Measurements from ENCODE around the gene CEACAM5. TPM values are rescaled to one million over a fixed set of nuclear protein-coding genes. Genes with fewer than 3 reads are reported as not detected.

CEACAM5 gene
- total and polyA plus RNA-seq, 2 experiments from 2014 or later, result 1.5 to 2.7 TPM

DNA sequence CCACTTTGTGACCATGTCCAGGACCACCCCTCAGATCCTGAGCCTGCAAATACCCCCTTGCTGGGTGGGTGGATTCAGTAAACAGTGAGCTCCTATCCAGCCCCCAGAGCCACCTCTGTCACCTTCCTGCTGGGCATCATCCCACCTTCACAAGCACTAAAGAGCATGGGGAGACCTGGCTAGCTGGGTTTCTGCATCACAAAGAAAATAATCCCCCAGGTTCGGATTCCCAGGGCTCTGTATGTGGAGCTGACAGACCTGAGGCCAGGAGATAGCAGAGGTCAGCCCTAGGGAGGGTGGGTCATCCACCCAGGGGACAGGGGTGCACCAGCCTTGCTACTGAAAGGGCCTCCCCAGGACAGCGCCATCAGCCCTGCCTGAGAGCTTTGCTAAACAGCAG is 12.7 kb upstream of the CEACAM5 start:
- no peaks in the 10 kb centered on the region for H3K9me3 ChIP-seq (ENCODE audit: low read depth)
- H3K4me2 ChIP-seq, result no peak overlapping the region
- no peaks in the 10 kb centered on the region for H3K36me3 ChIP-seq (replicated peaks; ENCODE audit: insufficient read depth, low read depth)
- H3K4me3 ChIP-seq, result no peak overlapping the region
- H4K20me1 ChIP-seq (ENCODE audit: insufficient read depth, poor library complexity, severe bottlenecking), result no peaks in the 10 kb centered on the region
- H3K79me2 ChIP-seq, result no peaks in the 10 kb centered on the region
- WGBS (ENCODE audit: low lambda C conversion rate, missing lambda C conversion rate), result 70% methylated on average over 2 of the region's 2 CpGs
- no peaks in the 10 kb centered on the region for H3K4me1 ChIP-seq (ENCODE audit: insufficient read depth)
- no peaks in the 10 kb centered on the region for H3K27me3 ChIP-seq
- DNase-seq (ENCODE audit: low spot score), result no peak
- no peaks in the 10 kb centered on the region for H3K9me2 ChIP-seq (replicated peaks; ENCODE audit: insufficient read depth)
- TF ChIP-seq EZH2phosphoT487 (IDR thresholded peaks at IDR 0.05; ENCODE audit: low read depth, severe bottlenecking, unreplicated experiment) (no peak), EZH2 (IDR thresholded peaks at IDR 0.05; ENCODE audit: borderline replicate concordance) (no peak)
- TF ChIP-seq, protein P1, sequence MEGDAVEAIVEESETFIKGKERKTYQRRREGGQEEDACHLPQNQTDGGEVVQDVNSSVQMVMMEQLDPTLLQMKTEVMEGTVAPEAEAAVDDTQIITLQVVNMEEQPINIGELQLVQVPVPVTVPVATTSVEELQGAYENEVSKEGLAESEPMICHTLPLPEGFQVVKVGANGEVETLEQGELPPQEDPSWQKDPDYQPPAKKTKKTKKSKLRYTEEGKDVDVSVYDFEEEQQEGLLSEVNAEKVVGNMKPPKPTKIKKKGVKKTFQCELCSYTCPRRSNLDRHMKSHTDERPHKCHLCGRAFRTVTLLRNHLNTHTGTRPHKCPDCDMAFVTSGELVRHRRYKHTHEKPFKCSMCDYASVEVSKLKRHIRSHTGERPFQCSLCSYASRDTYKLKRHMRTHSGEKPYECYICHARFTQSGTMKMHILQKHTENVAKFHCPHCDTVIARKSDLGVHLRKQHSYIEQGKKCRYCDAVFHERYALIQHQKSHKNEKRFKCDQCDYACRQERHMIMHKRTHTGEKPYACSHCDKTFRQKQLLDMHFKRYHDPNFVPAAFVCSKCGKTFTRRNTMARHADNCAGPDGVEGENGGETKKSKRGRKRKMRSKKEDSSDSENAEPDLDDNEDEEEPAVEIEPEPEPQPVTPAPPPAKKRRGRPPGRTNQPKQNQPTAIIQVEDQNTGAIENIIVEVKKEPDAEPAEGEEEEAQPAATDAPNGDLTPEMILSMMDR (IDR thresholded peaks at IDR 0.05; ENCODE audit: poor library complexity), result no peak
- H3K27ac ChIP-seq, result no peak overlapping the region
- H2AFZ ChIP-seq, result no peak overlapping the region

DNA sequence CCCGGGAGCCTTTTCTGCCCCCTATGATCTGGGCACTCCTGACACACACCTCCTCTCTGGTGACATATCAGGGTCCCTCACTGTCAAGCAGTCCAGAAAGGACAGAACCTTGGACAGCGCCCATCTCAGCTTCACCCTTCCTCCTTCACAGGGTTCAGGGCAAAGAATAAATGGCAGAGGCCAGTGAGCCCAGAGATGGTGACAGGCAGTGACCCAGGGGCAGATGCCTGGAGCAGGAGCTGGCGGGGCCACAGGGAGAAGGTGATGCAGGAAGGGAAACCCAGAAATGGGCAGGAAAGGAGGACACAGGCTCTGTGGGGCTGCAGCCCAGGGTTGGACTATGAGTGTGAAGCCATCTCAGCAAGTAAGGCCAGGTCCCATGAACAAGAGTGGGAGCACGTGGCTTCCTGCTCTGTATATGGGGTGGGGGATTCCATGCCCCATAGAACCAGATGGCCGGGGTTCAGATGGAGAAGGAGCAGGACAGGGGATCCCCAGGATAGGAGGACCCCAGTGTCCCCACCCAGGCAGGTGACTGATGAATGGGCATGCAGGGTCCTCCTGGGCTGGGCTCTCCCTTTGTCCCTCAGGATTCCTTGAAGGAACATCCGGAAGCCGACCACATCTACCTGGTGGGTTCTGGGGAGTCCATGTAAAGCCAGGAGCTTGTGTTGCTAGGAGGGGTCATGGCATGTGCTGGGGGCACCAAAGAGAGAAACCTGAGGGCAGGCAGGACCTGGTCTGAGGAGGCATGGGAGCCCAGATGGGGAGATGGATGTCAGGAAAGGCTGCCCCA is 11.8 kb upstream of the CEACAM5 start:
- no peaks in the 10 kb centered on the region for H3K79me2 ChIP-seq
- H3K27me3 ChIP-seq, result no peaks in the 10 kb centered on the region
- no peak overlapping the region for H2AFZ ChIP-seq
- TF ChIP-seq, protein P1 (IDR thresholded peaks at IDR 0.05; ENCODE audit: poor library complexity), result no peak
- TF ChIP-seq EZH2phosphoT487 (IDR thresholded peaks at IDR 0.05; ENCODE audit: low read depth, severe bottlenecking, unreplicated experiment) (no peak), EZH2 (IDR thresholded peaks at IDR 0.05; ENCODE audit: borderline replicate concordance) (no peak)
- no peaks in the 10 kb centered on the region for H3K36me3 ChIP-seq (replicated peaks; ENCODE audit: insufficient read depth, low read depth)
- H3K4me2 ChIP-seq, result no peak overlapping the region
- no peaks in the 10 kb centered on the region for H3K4me1 ChIP-seq (ENCODE audit: insufficient read depth)
- no peak overlapping the region for H3K4me3 ChIP-seq
- no peaks in the 10 kb centered on the region for H4K20me1 ChIP-seq (ENCODE audit: insufficient read depth, poor library complexity, severe bottlenecking)
- no peaks in the 10 kb centered on the region for H3K9me3 ChIP-seq (ENCODE audit: low read depth)
- no peaks in the 10 kb centered on the region for H3K9me2 ChIP-seq (replicated peaks; ENCODE audit: insufficient read depth)
- WGBS (ENCODE audit: low lambda C conversion rate, missing lambda C conversion rate), result 64% methylated on average over 7 of the region's 7 CpGs
- DNase-seq (ENCODE audit: low spot score), result no peak
- no peak overlapping the region for H3K27ac ChIP-seq

DNA sequence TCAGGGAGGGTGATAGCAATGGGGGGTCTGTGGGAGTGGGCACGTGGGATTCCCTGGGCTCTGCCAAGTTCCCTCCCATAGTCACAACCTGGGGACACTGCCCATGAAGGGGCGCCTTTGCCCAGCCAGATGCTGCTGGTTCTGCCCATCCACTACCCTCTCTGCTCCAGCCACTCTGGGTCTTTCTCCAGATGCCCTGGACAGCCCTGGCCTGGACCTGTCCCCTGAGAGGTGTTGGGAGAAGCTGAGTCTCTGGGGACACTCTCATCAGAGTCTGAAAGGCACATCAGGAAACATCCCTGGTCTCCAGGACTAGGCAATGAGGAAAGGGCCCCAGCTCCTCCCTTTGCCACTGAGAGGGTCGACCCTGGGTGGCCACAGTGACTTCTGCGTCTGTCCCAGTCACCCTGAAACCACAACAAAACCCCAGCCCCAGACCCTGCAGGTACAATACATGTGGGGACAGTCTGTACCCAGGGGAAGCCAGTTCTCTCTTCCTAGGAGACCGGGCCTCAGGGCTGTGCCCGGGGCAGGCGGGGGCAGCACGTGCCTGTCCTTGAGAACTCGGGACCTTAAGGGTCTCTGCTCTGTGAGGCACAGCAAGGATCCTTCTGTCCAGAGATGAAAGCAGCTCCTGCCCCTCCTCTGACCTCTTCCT is 11.1 kb upstream of the CEACAM5 start:
- TF ChIP-seq EZH2 (IDR thresholded peaks at IDR 0.05; ENCODE audit: borderline replicate concordance), result no peak
- TF ChIP-seq, protein P1 (IDR thresholded peaks at IDR 0.05; ENCODE audit: poor library complexity), result no peak
- TF ChIP-seq EZH2phosphoT487 (IDR thresholded peaks at IDR 0.05; ENCODE audit: low read depth, severe bottlenecking, unreplicated experiment), result no peak
- no peaks in the 10 kb centered on the region for H3K9me3 ChIP-seq (ENCODE audit: low read depth)
- WGBS (ENCODE audit: low lambda C conversion rate, missing lambda C conversion rate), result 40% methylated on average over 9 of the region's 9 CpGs
- H3K36me3 ChIP-seq (replicated peaks; ENCODE audit: insufficient read depth, low read depth), result no peaks in the 10 kb centered on the region
- H3K27ac ChIP-seq, result no peak overlapping the region
- no peaks in the 10 kb centered on the region for H3K79me2 ChIP-seq
- H3K4me2 ChIP-seq, result no peak overlapping the region
- DNase-seq (ENCODE audit: low spot score), result no peak
- no peak overlapping the region for H2AFZ ChIP-seq
- no peaks in the 10 kb centered on the region for H3K27me3 ChIP-seq
- no peaks in the 10 kb centered on the region for H4K20me1 ChIP-seq (ENCODE audit: insufficient read depth, poor library complexity, severe bottlenecking)
- H3K4me3 ChIP-seq, result no peak overlapping the region
- H3K9me2 ChIP-seq (replicated peaks; ENCODE audit: insufficient read depth), result no peaks in the 10 kb centered on the region
- no peaks in the 10 kb centered on the region for H3K4me1 ChIP-seq (ENCODE audit: insufficient read depth)

Measured in hepatocyte (in vitro differentiated cells).